ENCODE results near the gene AIPL1. TPM values are rescaled to one million over a fixed set of nuclear protein-coding genes. Genes with fewer than 3 reads are reported as not detected.

Gene AIPL1
- total and polyA plus RNA-seq, 2 of the 4 experiments (the other 2 are of a cell fraction) = not detected

GRCh38 chr17:6455321-6455705 is 20.4 kb upstream of the AIPL1 start:
- peak; percentile 17 for DNase-seq
- WGBS, 2 experiments (ENCODE audit: extremely low coverage in 2 of 2, insufficient read length in 1 of 2) = 11% methylated on average over 12 of the region's 35 CpGs; no CpG with 5 or more reads in 1 of the 2 experiments

More at GRCh38 chr17:6455321-6455705, 20.4 kb upstream of the AIPL1 start:
- no peaks in the 10 kb centered on the region for H4K20me1 ChIP-seq (ENCODE audit: insufficient read depth, low read length)
- TF ChIP-seq MXI1 (IDR thresholded peaks at IDR 0.05; ENCODE audit: borderline replicate concordance, low read depth, low read length) (no peak), NFE2L2 (IDR thresholded peaks at IDR 0.05; ENCODE audit: low read depth, low read length) (no peak), RCOR1 (IDR thresholded peaks at IDR 0.05; ENCODE audit: insufficient replicate concordance, low read length) (no peak), BHLHE40 (IDR thresholded peaks at IDR 0.05; ENCODE audit: low read depth, low read length) (no peak), MAZ (IDR thresholded peaks at IDR 0.05; ENCODE audit: borderline replicate concordance, low read depth, low read length) (no peak), USF2 (IDR thresholded peaks at IDR 0.05; ENCODE audit: low read depth, low read length) (no peak), CEBPB (IDR thresholded peaks at IDR 0.05; ENCODE audit: low read depth, low read length) (no peak), RAD21 (IDR thresholded peaks at IDR 0.05; ENCODE audit: low read length) (no peak), CTCF (conservative IDR thresholded peaks at IDR 0.05; ENCODE audit: low read depth, low read length) (no peak), FOS (IDR thresholded peaks at IDR 0.05; ENCODE audit: low read depth, low read length) (no peak), RFX5 (IDR thresholded peaks at IDR 0.05; ENCODE audit: low read depth, low read length) (no peak), SMC3 (IDR thresholded peaks at IDR 0.05; ENCODE audit: low read depth, low read length) (no peak), POLR2A (IDR thresholded peaks at IDR 0.05; ENCODE audit: low read depth, low read length) (no peak), CHD1 (IDR thresholded peaks at IDR 0.05; ENCODE audit: low read depth, low read length) (no peak), ELK1 (IDR thresholded peaks at IDR 0.05; ENCODE audit: borderline replicate concordance, low read depth, low read length) (no peak), MAFK (IDR thresholded peaks at IDR 0.05; ENCODE audit: low read depth, low read length) (no peak)
- no peak overlapping the region for H4K91ac ChIP-seq (ENCODE audit: insufficient read depth, low read depth, low read length)
- H3K56ac ChIP-seq (ENCODE audit: extremely low read depth, insufficient read depth, low read length) = no peak overlapping the region
- peaks cover 9% of the 10 kb centered on the region for H3K9me1 ChIP-seq (ENCODE audit: insufficient read depth, low read length)
- no peak overlapping the region for H2BK20ac ChIP-seq (ENCODE audit: low read depth, low read length)
- no peak overlapping the region for H4K8ac ChIP-seq (ENCODE audit: low read depth in 2 of 2, low read length in 2 of 2)
- no peaks in the 10 kb centered on the region for H3K9me3 ChIP-seq (ENCODE audit: control insufficient read depth, insufficient read depth, low read length)
- H2BK15ac ChIP-seq (ENCODE audit: low read depth, low read length) = no peak overlapping the region
- H3K79me1 ChIP-seq (ENCODE audit: low read depth in 1 of 2, low read length in 2 of 2) = no peaks in the 10 kb centered on the region
- no peak overlapping the region for H4K5ac ChIP-seq (ENCODE audit: low read depth, low read length)
- in situ Hi-C loops (cut with MboI; ENCODE audit: low sequenced_read_pairs) (no loop called here), intact Hi-C loops (cut with micrococcal nuclease) (no loop called here), dilution Hi-C loops (cut with HindIII; ENCODE audit: low sequenced_read_pairs, unreplicated experiment) (no loop called here)
- H3K4ac ChIP-seq (ENCODE audit: low read depth, low read length) = no peak overlapping the region
- ChIA-PET CTCF (no interaction called here), POLR2A (ENCODE audit: unreplicated experiment) (no interaction called here)
- no peak overlapping the region; the same call in 1 of the 2 replicates for H3K4me2 ChIP-seq (ENCODE audit: low read depth, low read length)
- H3K23ac ChIP-seq (ENCODE audit: low read depth, low read length) = no peak overlapping the region
- H3K4me1 ChIP-seq (ENCODE audit: control insufficient read depth, insufficient read depth, low read length) = peaks cover 13% of the 10 kb centered on the region
- BruUV-seq (replicated peaks) = no TSS peak
- H3K18ac ChIP-seq (ENCODE audit: low read depth, low read length) = no peak overlapping the region
- H3K9ac ChIP-seq (ENCODE audit: low read depth, low read length) = no peak overlapping the region
- ATAC-seq (ENCODE audit: low read depth) = 0 out of 2 replicates have a peak, but pooled peaks have one; percentile 21
- no peak overlapping the region for H2BK5ac ChIP-seq (ENCODE audit: low read depth, low read length, poor library complexity, severe bottlenecking)
- no peaks in the 10 kb centered on the region for H3K27me3 ChIP-seq (ENCODE audit: control insufficient read depth, insufficient read depth, low read length)
- no peak overlapping the region for H3K14ac ChIP-seq (replicated peaks; ENCODE audit: low read depth, low read length)
- H2AK5ac ChIP-seq (ENCODE audit: low read depth, low read length) = no peak overlapping the region
- H2BK120ac ChIP-seq (ENCODE audit: low read depth, low read length) = no peak overlapping the region
- H2AFZ ChIP-seq (replicated peaks; ENCODE audit: low read length, poor library complexity) = peak overlapping the region; percentile 72
- no peak overlapping the region for H3K27ac ChIP-seq (ENCODE audit: insufficient read depth, low read length)
- H3K4me3 ChIP-seq (ENCODE audit: insufficient read depth, low read depth, low read length) = no peak overlapping the region
- no peaks in the 10 kb centered on the region for H3K36me3 ChIP-seq (ENCODE audit: control insufficient read depth, insufficient read depth, low read length)
- no peak overlapping the region for H2AK9ac ChIP-seq (replicated peaks; ENCODE audit: low read depth, low read length, poor library complexity)
